Kidney tubule cell (primary cell): ENCODE results near the gene SLX4IP.
"Not testable (repeated sequence)": the region's sequence is repeated elsewhere in the genome, so short reads cannot be mapped to it uniquely, and the experiment has no call there.

Source experiments
- DNase-seq: peaks from one replicate; pipeline ENCODE4 v3.0.0-alpha.2; 2018; ENCODE audit warnings: low spot score

The SLX4IP gene

GRCh38 chr20:10434832-10435812, at the start of gene SLX4IP:
Gene SLX4IP, plus strand, starts transcription at chr20:10435305. Its CDS starts 22,900 bp downstream, at chr20:10458205.
- peak; percentile 98 for DNase-seq

- no peak for DNase-seq
These were observed 49.1 kb upstream of the SLX4IP start for GRCh38 chr20:10385850-10386544.

- no peak for DNase-seq
These were observed 47.4 kb upstream of the SLX4IP start for GRCh38 chr20:10387686-10388085.

- DNase-seq = no peak
These were observed 46.5 kb upstream of the SLX4IP start for GRCh38 chr20:10388597-10388996.

GRCh38 chr20:10390709-10391108, 44.4 kb upstream of the SLX4IP start:
- DNase-seq = no peak

- not testable (repeated sequence) for DNase-seq
These were observed 40.4 kb upstream of the SLX4IP start for GRCh38 chr20:10394752-10395151.

GRCh38 chr20:10398834-10399369, 36.2 kb upstream of the SLX4IP start:
- no peak for DNase-seq

- DNase-seq = no peak
These were observed 32.0 kb upstream of the SLX4IP start for GRCh38 chr20:10402938-10403608.

GRCh38 chr20:10404023-10404628, 31.0 kb upstream of the SLX4IP start:
- DNase-seq = no peak

GRCh38 chr20:10404959-10405530, 30.1 kb upstream of the SLX4IP start:
- no peak for DNase-seq

- no peak for DNase-seq
These were observed 26.8 kb upstream of the SLX4IP start for GRCh38 chr20:10408108-10408813.

- no peak for DNase-seq
These were observed 23.4 kb upstream of the SLX4IP start for GRCh38 chr20:10411673-10412072.

GRCh38 chr20:10412591-10413408, 22.3 kb upstream of the SLX4IP start:
- DNase-seq = peak; percentile 14

- DNase-seq = peak; percentile 28
These were observed 20.0 kb upstream of the SLX4IP start for GRCh38 chr20:10415013-10415650.

GRCh38 chr20:10417218-10417617, 17.9 kb upstream of the SLX4IP start:
- DNase-seq = not testable (repeated sequence)

- peak; percentile 80 for DNase-seq
These were observed 15.5 kb upstream of the SLX4IP start for GRCh38 chr20:10419550-10420133.

GRCh38 chr20:10423735-10424134, 11.4 kb upstream of the SLX4IP start:
- DNase-seq = peak; percentile 41

- peak; percentile 58 for DNase-seq
These were observed 7.9 kb upstream of the SLX4IP start for GRCh38 chr20:10427060-10427692.
